Spleen (tissue), 11 donors: Measurements from ENCODE around the gene GJC1. TPM values are rescaled to one million over a fixed set of nuclear protein-coding genes. Genes with fewer than 3 reads are reported as not detected.

Experiments used
- DNase-seq: peaks from one replicate; pipeline ENCODE4 v3.0.0-alpha.2; 2020
- H3K27ac ChIP-seq, 8 donors: fragments of 200-600 bp; sonication (generic) in 7 of 8; 1 replicate in 4 of 8; 2 replicates in 4 of 8; pipeline versions ENCODE4 v1.5.0 to v1.8.0; 2016 to 2021; ENCODE audit warnings: inconsistent platforms in 4 of 8, mild to moderate bottlenecking in 4 of 8, moderate library complexity in 1 of 8
- H3K27me3 ChIP-seq, 7 donors: fragments of 200-600 bp; sonication (generic) in 6 of 7; replicated peaks in 1 of 7; 1 replicate in 4 of 7; 2 replicates in 3 of 7; pipeline versions ENCODE4 v1.5.0 to v1.8.0; 2016 to 2021; ENCODE audit warnings: inconsistent platforms in 3 of 7, mild to moderate bottlenecking in 1 of 7
- H3K36me3 ChIP-seq, 6 donors: fragments of 200-600 bp; sonication (generic) in 5 of 6; 1 replicate in 4 of 6; 2 replicates in 2 of 6; pipeline versions ENCODE4 v1.5.0 to v1.8.0; 2016 to 2021; ENCODE audit warnings: inconsistent platforms in 2 of 6
- H3K4me1 ChIP-seq, 6 donors: fragments of 200-600 bp; sonication (generic) in 5 of 6; 1 replicate in 3 of 6; 2 replicates in 3 of 6; pipeline versions ENCODE4 v1.5.0 to v1.8.0; 2016 to 2021; ENCODE audit warnings: inconsistent platforms in 3 of 6
- H3K4me3 ChIP-seq, 8 donors: fragments of 200-600 bp; sonication (generic) in 7 of 8; 1 replicate in 4 of 8; 2 replicates in 4 of 8; pipeline versions ENCODE4 v1.5.0 to v1.8.0; 2016 to 2021; ENCODE audit warnings: inconsistent platforms in 4 of 8, mild to moderate bottlenecking in 4 of 8, moderate library complexity in 2 of 8
- H3K9me3 ChIP-seq, 8 donors: fragments of 200-600 bp; sonication (generic) in 7 of 8; 1 replicate in 4 of 8; 2 replicates in 4 of 8; pipeline versions ENCODE4 v1.5.0 to v1.8.0; 2016 to 2021; ENCODE audit warnings: inconsistent platforms in 4 of 8
- POLR2A ChIP-seq, 3 donors: fragments of 450-650 bp; IDR thresholded peaks; one replicate each; pipeline ENCODE4 v1.5.1; 2017; ENCODE audit warnings: antibody characterized with exemption in 3 of 3, mild to moderate bottlenecking in 1 of 3
- POLR2AphosphoS5 ChIP-seq, 3 donors: sonication (generic); formaldehyde crosslinking; IDR thresholded peaks; one replicate each; pipeline ENCODE4 v1.5.1; 2017; ENCODE audit warnings: antibody characterized with exemption in 3 of 3
- WGBS, 5 donors: extraction: QIAGEN DNeasy Blood & Tissue Kit in 3 of 5; methylation state at CpG; one replicate each; pipeline versions ENCODE4 v1.1.5 to v1.1.7; 2013 to 2018; 5-methylcytosine and 5-hydroxymethylcytosine counted together
- intact Hi-C: fragments of 100-400 bp; cut with DNase I; formaldehyde crosslinking; loops from one replicate; pipeline ENCODE4 v1.15.0; 2023; ENCODE audit warnings: low total_unique reads
- polyA plus RNA-seq, 3 donors: library from polyadenylated mRNA; stranded (reverse); fragments of 200-250 nt; gene quantifications; one replicate each; pipeline ENCODE4 v1.2.1, GENCODE V29; 2013
- total RNA-seq, 7 donors: library from RNA; depleted of rRNA in 3 of 7; stranded (reverse); fragments of >200 nt in 3 of 7; fragmentation: NEBNext Ultra II Directional in 4 of 7; extraction: Animal tissue kit (Norgen Biotek cat#: 25700) in 4 of 7; gene quantifications; one replicate each; pipeline versions ENCODE4 v1.1.0 to v1.2.1, GENCODE V29; 2016 to 2021
- TF ChIP-seq, protein P1 (sequence below), 11 experiments: fragments of 200-600 bp in 7 of 11; fragments of 450-650 bp in 4 of 11; sonication (generic) in 4 of 11; IDR thresholded peaks in 8 of 11; conservative IDR thresholded peaks in 3 of 11; 1 replicate in 7 of 11; 2 replicates in 4 of 11; pipeline versions ENCODE4 v1.4.0 to v1.8.0; 2016 to 2021; ENCODE audit warnings: antibody characterized with exemption in 11 of 11, inconsistent platforms in 4 of 11, mild to moderate bottlenecking in 1 of 11
- donor health status: healthy with polysubstance abuse.
- donor health status: DM: no; HTN: no; CAD: no; lungs with moderate emphysema.
- donor health status: DM: no; HTN: no; CAD: no.
- donor health status: Bipolar disorder and iron deficiency.
- donor health status: healthy.
- donor health status: DM: no; HTN: no; CAD: no.
- donor health status: DM: yes; HTN: yes; CAD: no.

Gene GJC1
- total and polyA plus RNA-seq, 10 donors: 0.41 to 1.8 (median 0.83) TPM

DNA sequence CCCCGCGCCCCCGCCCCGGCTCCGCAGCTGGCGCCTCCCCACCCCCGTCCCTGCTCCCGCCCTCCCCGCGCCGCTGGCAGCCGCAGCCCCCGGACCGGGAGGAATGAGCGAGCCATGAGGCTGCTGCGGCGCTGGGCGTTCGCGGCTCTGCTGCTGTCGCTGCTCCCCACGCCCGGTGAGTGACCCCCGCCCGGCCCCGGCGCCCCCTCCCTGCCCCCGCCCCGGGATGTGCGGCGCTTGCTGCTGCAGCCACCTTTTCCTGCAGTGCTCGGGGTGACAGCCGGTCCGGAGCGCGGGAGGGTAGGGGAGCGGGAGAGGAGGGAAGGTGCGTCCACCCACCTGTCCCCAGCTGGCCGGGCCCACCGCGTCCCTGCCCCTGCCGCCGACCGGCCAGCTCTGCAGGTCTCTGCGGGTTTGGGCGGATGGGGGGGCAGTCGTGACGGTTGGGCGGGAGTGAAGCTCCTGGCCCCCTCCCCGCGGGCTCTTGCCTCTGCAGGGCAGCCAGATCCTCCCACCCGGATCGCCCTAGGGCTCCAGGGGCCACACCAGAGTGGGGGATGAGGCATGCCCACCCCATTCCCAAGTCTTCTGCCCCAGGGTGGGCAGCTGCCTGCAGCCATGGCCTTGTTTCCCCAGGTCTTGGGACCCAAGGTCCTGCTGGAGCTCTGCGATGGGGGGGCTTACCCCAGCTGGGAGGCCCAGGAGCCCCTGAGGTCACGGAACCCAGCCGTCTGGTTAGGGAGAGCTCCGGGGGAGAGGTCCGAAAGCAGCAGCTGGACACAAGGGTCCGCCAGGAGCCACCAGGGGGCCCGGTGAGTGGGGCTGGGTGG, 70.8 kb downstream of the GJC1 start:
- peak overlapping the region; percentile 16 to 68 (median 32) for H3K4me3 ChIP-seq
- H3K27me3 ChIP-seq: peaks cover 0 to 70% (median 26%) of the 10 kb centered on the region in 7 donors
- H3K9me3 ChIP-seq: no peaks in the 10 kb centered on the region
- no peak overlapping the region for H3K27ac ChIP-seq
- intact Hi-C loops: no loop called here
- DNase-seq: no peak
- TF ChIP-seq POLR2AphosphoS5 (IDR thresholded peaks at IDR 0.05): no peak
- TF ChIP-seq, protein P1, sequence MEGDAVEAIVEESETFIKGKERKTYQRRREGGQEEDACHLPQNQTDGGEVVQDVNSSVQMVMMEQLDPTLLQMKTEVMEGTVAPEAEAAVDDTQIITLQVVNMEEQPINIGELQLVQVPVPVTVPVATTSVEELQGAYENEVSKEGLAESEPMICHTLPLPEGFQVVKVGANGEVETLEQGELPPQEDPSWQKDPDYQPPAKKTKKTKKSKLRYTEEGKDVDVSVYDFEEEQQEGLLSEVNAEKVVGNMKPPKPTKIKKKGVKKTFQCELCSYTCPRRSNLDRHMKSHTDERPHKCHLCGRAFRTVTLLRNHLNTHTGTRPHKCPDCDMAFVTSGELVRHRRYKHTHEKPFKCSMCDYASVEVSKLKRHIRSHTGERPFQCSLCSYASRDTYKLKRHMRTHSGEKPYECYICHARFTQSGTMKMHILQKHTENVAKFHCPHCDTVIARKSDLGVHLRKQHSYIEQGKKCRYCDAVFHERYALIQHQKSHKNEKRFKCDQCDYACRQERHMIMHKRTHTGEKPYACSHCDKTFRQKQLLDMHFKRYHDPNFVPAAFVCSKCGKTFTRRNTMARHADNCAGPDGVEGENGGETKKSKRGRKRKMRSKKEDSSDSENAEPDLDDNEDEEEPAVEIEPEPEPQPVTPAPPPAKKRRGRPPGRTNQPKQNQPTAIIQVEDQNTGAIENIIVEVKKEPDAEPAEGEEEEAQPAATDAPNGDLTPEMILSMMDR (IDR thresholded peaks at IDR 0.05 in 8 of 11, conservative IDR thresholded peaks at IDR 0.05 in 3 of 11): no peak
- TF ChIP-seq POLR2A (IDR thresholded peaks at IDR 0.05): no peak
- peaks cover 4 to 20% (median 12%) of the 10 kb centered on the region in 6 donors for H3K4me1 ChIP-seq
- WGBS, 5 donors: 7 to 53% (median 13%) methylated on average over 7 to 59 of the region's 60 CpGs
- H3K36me3 ChIP-seq: no peaks in the 10 kb centered on the region

DNA sequence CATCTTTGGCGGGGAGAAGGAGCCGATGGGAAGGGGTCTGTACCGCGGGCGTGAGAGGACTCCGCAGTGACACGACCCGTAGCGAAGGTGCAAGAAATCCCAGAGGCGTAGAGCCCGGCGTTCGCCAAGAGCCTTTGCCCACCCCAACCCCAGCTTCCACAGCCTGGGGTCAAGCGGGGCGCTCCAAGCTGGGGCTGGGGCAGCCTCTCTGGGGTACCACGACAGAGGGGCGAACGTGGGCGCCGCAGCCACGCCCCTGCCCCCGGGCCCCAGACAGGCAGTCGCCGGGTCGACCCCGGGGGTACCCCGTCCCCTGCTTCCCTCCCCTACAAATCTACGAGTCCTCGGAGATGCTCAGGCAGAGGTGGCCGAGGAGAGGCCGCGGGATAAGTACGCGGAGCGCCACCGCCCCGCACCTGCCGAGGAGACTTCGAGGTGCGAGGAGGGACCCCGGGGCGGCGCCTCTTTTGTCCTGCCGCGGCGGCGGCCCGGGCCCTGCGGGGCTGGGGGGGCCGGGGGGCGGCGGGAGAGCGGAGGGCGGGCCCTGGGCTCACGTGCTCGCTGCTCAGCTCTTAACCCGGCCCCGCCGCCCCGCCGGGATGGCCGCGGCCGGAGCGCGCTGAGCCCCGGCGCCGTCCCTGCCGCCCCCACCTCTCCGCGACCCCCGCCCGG, 71.5 kb downstream of the GJC1 start, which contains the start of gene ADAM11:
Gene ADAM11, plus strand, starts transcription at position 575 of the 672 bp plus-strand sequence. CDS start 212 bp downstream, outside the sequence.
- no peaks in the 10 kb centered on the region for H3K36me3 ChIP-seq
- peak within 1 kb of the TSS; percentile 21 to 68 (median 32) for H3K4me3 ChIP-seq
- intact Hi-C loops: no loop called here
- DNase-seq: no peak
- no peaks in the 10 kb centered on the region for H3K9me3 ChIP-seq
- H3K27ac ChIP-seq: no peak within 1 kb of the TSS
- H3K4me1 ChIP-seq: peaks cover 4 to 20% (median 12%) of the 10 kb centered on the region in 6 donors
- WGBS, 5 donors: 5 to 11% (median 8%) methylated on average over 7 to 74 of the region's 74 CpGs
- no peak for TF ChIP-seq POLR2A (IDR thresholded peaks at IDR 0.05)
- TF ChIP-seq POLR2AphosphoS5 (IDR thresholded peaks at IDR 0.05): no peak
- TF ChIP-seq, protein P1 (IDR thresholded peaks at IDR 0.05 in 8 of 11, conservative IDR thresholded peaks at IDR 0.05 in 3 of 11): no peak
- peaks cover 0 to 66% (median 26%) of the 10 kb centered on the region in 7 donors for H3K27me3 ChIP-seq

DNA sequence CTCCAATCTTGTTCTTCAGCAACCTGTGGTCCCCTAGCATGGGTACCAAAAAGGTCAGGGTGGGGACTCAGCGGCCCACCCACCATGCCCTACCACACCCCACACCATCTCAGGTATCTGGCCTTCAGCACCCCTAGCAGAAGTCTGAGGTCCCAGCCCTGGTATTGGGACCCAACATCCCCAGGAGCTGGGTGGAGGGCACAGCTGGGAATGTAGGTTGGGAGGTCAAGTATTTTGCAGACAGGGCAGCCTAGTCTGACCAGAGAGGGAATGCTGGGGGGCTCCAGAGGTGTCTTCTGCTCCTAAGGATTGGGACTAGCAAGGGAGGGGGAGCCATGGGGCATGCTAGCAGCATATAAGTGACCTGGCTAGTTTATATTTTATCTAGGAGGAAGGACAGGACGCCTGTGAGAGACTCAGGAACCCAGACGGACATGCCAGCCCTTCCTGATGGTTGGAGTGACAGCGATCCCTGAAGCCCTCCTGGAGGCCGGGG, 72.1 kb downstream of the GJC1 start:
- TF ChIP-seq, protein P1 (IDR thresholded peaks at IDR 0.05 in 8 of 11, conservative IDR thresholded peaks at IDR 0.05 in 3 of 11): no peak
- TF ChIP-seq POLR2AphosphoS5 (IDR thresholded peaks at IDR 0.05) (no peak), POLR2A (IDR thresholded peaks at IDR 0.05) (no peak)
- Histone ChIP-seq H3K27me3 (peaks cover 0 to 66% (median 26%) of the 10 kb centered on the region in 7 donors), H3K36me3 (no peaks in the 10 kb centered on the region), H3K27ac (no peak overlapping the region), H3K4me3 (peak overlapping the region in 2 of 8 donors; percentile 37 to 68), H3K9me3 (no peaks in the 10 kb centered on the region), H3K4me1 (peaks cover 4 to 20% (median 12%) of the 10 kb centered on the region in 6 donors)
- intact Hi-C loops: no loop called here
- 34 to 48% (median 39%) methylated on average over 4 to 5 of the region's 5 CpGs for WGBS, 5 donors
- DNase-seq: no peak
